Measurements from ENCODE around the gene ZNF598. TPM values are rescaled to one million over a fixed set of nuclear protein-coding genes. Genes with fewer than 3 reads are reported as not detected.
"Not testable (repeated sequence)": the region's sequence is repeated elsewhere in the genome, so short reads cannot be mapped to it uniquely, and the experiment has no call there.

Gene ZNF598
- polyA plus RNA-seq, 4 donors = 26.7 to 51.9 (median 29.7) TPM

DNA sequence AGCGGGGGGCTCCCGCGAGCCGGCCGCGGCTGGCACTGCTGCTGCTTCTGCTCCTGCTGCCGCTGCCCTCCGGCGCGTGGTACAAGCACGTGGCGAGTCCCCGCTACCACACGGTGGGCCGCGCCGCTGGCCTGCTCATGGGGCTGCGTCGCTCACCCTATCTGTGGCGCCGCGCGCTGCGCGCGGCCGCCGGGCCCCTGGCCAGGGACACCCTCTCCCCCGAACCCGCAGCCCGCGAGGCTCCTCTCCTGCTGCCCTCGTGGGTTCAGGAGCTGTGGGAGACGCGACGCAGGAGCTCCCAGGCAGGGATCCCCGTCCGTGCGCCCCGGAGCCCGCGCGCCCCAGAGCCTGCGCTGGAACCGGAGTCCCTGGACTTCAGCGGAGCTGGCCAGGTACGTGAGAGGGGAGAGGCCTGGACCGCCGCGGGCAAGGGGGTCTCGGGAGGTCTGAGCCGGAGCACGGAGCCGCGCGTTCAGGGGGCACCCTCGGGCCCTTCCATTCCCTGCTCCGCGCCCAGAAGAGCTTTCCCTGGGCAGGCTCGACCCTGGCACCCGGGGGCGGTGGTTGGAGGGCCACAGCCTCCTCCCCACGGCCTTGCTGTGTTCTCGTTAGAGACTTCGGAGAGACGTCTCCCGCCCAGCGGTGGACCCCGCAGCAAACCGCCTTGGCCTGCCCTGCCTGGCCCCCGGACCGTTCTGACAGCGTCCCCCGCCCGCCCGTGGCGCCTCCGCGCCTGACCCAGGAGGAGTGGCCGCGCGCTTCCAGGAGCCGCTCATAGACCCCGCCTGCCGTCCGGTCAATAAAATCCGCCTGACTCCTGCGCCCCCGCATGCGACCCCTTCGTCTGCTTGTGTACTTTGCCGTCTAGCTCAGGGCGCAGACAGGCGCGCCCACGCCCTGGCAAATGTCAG, 10.6 kb upstream of the ZNF598 start:
- H3K4me3 ChIP-seq (ENCODE audit: low read depth in 1 of 3, low read length in 3 of 3) = no peak overlapping the region

DNA sequence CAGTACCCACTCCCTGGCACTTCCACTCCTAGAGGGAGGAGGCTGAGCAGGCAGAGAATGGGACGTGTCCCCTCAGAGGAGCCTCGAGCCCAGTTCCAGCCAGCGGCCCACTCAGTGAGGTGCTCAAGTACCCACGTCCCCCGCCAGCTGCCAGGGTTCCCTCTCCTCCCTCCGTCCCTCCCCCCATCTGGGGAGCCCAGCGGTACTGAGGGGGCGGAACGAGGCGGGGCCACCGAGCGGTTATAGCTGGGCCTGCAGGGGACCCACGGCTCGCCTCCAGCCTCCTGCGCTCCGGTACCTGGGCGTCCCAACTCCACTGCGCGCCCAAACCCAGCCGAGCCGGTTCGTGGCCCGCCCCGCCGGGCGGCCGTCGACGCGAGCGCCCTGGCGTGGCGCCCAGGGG, 9.9 kb upstream of the ZNF598 start, which contains the start of gene NPW:
Gene NPW, plus strand, starts transcription at position 268 of the 403 bp plus-strand sequence.
- H3K27ac ChIP-seq (ENCODE audit: low read depth in 1 of 3, low read length in 2 of 3) = no peak within 1 kb of the TSS
- DNase-seq = peak in 1 of 2 donors; percentile 45
- H3K27me3 ChIP-seq (ENCODE audit: control insufficient read depth in 3 of 3, insufficient read depth in 3 of 3, low read length in 3 of 3) = peaks cover 0 to 39% (median 17%) of the 10 kb centered on the region in 3 donors
- WGBS, 3 donors = 1 to 2% (median 1%) methylated on average over 29 to 33 of the region's 33 CpGs
- no peaks in the 10 kb centered on the region for H3K9me3 ChIP-seq (ENCODE audit: control insufficient read depth in 2 of 2, insufficient read depth in 1 of 2, low read depth in 1 of 2, low read length in 1 of 2)
- no peaks in the 10 kb centered on the region for H3K36me3 ChIP-seq (ENCODE audit: control insufficient read depth in 3 of 3, insufficient read depth in 2 of 3, low read depth in 1 of 3, low read length in 3 of 3)
- FAIRE-seq = no peak
- H3K4me1 ChIP-seq (ENCODE audit: control insufficient read depth in 3 of 3, insufficient read depth in 2 of 3, low read depth in 1 of 3, low read length in 2 of 3) = peaks cover 0 to 38% (median 0%) of the 10 kb centered on the region in 3 donors
- no peak within 1 kb of the TSS for H3K4me3 ChIP-seq (ENCODE audit: low read depth in 1 of 3, low read length in 3 of 3)

More for the DNA sequence above, 10.6 kb upstream of the ZNF598 start:
- H3K9me3 ChIP-seq (ENCODE audit: control insufficient read depth in 2 of 2, insufficient read depth in 1 of 2, low read depth in 1 of 2, low read length in 1 of 2) = no peaks in the 10 kb centered on the region
- H3K4me1 ChIP-seq (ENCODE audit: control insufficient read depth in 3 of 3, insufficient read depth in 2 of 3, low read depth in 1 of 3, low read length in 2 of 3) = peaks cover 0 to 33% (median 0%) of the 10 kb centered on the region in 3 donors
- H3K36me3 ChIP-seq (ENCODE audit: control insufficient read depth in 3 of 3, insufficient read depth in 2 of 3, low read depth in 1 of 3, low read length in 3 of 3) = no peaks in the 10 kb centered on the region
- DNase-seq = peak in 1 of 2 donors; percentile 56
- H3K27me3 ChIP-seq (ENCODE audit: control insufficient read depth in 3 of 3, insufficient read depth in 3 of 3, low read length in 3 of 3) = peaks cover 0 to 43% (median 17%) of the 10 kb centered on the region in 3 donors
- 1 to 2% (median 1%) methylated on average over 81 to 96 of the region's 96 CpGs for WGBS, 3 donors
- no peak overlapping the region for H3K27ac ChIP-seq (ENCODE audit: low read depth in 1 of 3, low read length in 2 of 3)
- no peak for FAIRE-seq

DNA sequence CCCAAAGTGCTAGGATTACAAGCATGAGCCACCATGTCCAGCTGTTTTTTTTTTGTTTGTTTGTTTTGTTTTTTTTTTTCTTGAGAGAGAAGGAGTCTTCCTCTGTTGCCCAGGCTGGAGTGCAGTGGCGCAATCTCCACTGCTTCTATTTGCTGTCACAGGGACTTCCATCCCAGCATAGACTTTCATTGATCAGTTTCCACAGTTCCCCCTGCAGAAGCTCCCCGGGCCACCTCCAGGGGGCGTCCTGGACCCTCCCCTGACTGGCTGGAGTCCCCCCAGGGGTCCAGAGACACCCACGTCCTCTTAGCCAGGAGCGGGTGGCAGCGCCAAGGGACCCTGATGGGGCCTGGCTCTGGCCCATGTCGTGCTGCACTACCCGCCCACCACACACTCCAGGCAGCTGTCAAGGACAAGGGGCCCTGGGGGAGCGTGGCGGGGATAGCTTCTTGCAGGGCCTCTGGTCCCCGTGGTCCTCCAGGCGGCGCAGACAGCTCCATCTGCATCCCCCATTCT, 6.8 kb upstream of the ZNF598 start:
- H3K27ac ChIP-seq (ENCODE audit: low read depth in 1 of 3, low read length in 2 of 3) = no peak overlapping the region
- peaks cover 0 to 31% (median 17%) of the 10 kb centered on the region in 3 donors for H3K27me3 ChIP-seq (ENCODE audit: control insufficient read depth in 3 of 3, insufficient read depth in 3 of 3, low read length in 3 of 3)
- H3K9me3 ChIP-seq (ENCODE audit: control insufficient read depth in 2 of 2, insufficient read depth in 1 of 2, low read depth in 1 of 2, low read length in 1 of 2) = no peaks in the 10 kb centered on the region
- H3K36me3 ChIP-seq (ENCODE audit: control insufficient read depth in 3 of 3, insufficient read depth in 2 of 3, low read depth in 1 of 3, low read length in 3 of 3) = no peaks in the 10 kb centered on the region
- no peak overlapping the region for H3K4me3 ChIP-seq (ENCODE audit: low read depth in 1 of 3, low read length in 3 of 3)
- DNase-seq (no peak), FAIRE-seq (no peak)
- 42 to 64% (median 57%) methylated on average over 11 to 13 of the region's 13 CpGs for WGBS, 3 donors
- H3K4me1 ChIP-seq (ENCODE audit: control insufficient read depth in 3 of 3, insufficient read depth in 2 of 3, low read depth in 1 of 3, low read length in 2 of 3) = peaks cover 0 to 22% (median 0%) of the 10 kb centered on the region in 3 donors

DNA sequence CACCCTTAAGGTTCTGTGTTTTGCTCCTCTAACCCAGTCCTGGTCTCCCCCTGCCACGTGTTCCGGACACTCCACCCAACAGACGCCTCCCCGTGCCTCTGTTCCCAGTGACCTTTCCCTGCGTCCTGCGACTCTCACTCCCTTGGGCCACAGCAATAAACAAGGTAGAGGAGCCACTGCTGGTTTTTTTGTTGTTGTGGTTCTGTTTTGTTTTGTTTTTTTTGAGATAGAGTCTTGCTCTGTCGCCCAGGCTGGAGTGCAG, 6.3 kb upstream of the ZNF598 start:
- FAIRE-seq (no peak), DNase-seq (no peak)
- 71 to 85% (median 83%) methylated on average over 7 of the region's 7 CpGs for WGBS, 3 donors
- Histone ChIP-seq H3K27me3 (ENCODE audit: control insufficient read depth in 3 of 3, insufficient read depth in 3 of 3, low read length in 3 of 3) (peaks cover 0 to 26% (median 15%) of the 10 kb centered on the region in 3 donors), H3K4me3 (ENCODE audit: low read depth in 1 of 3, low read length in 3 of 3) (no peak overlapping the region), H3K36me3 (ENCODE audit: control insufficient read depth in 3 of 3, insufficient read depth in 2 of 3, low read depth in 1 of 3, low read length in 3 of 3) (no peaks in the 10 kb centered on the region), H3K4me1 (ENCODE audit: control insufficient read depth in 3 of 3, insufficient read depth in 2 of 3, low read depth in 1 of 3, low read length in 2 of 3) (peaks cover 0 to 21% (median 0%) of the 10 kb centered on the region in 3 donors), H3K9me3 (ENCODE audit: control insufficient read depth in 2 of 2, insufficient read depth in 1 of 2, low read depth in 1 of 2, low read length in 1 of 2) (no peaks in the 10 kb centered on the region), H3K27ac (ENCODE audit: low read depth in 1 of 3, low read length in 2 of 3) (peak overlapping the region in 2 of 3 donors; percentile 71 to 76)

DNA sequence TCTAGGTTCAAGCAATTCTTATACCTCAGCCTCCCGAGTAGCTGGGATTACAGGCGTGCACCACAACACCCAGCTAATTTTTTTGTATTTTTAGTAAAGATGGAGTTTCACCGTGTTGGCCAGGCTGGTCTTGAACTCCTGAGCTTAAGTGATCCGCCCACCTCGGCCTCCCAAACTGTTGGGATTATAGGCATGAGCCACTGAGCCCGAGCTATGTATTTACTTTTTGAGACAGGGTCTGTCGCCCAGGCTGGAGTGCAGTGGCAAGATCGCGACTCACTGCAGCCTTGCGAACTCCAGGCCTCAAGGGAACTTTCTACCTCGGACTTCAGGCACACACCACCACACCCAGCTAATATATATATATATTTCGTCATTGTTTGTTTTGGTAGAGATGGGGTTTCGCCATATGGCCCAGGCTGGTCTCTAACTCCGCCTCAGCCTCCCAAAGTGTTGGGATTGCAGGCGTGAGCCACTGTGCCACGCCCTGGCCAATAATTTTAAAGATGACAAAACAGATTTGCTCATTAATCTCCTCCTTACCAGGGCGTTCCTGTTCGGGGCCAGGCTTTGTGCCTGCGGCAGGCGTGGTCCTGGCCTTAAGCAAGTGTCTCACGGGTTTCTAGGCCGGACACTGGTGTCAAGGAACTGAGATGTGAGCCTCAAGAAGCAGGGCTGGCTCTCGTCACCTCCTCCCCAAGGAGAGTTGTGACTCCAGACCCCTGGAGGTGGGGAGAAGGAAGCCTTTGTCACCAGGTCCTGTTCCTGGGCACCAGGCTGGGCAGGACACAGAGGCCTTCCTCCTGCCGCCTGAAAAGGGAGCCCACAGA, 5.7 kb upstream of the ZNF598 start:
- Histone ChIP-seq H3K9me3 (ENCODE audit: control insufficient read depth in 2 of 2, insufficient read depth in 1 of 2, low read depth in 1 of 2, low read length in 1 of 2) (no peaks in the 10 kb centered on the region), H3K27ac (ENCODE audit: low read depth in 1 of 3, low read length in 2 of 3) (peak overlapping the region in 2 of 3 donors; percentile 71 to 76), H3K36me3 (ENCODE audit: control insufficient read depth in 3 of 3, insufficient read depth in 2 of 3, low read depth in 1 of 3, low read length in 3 of 3) (no peaks in the 10 kb centered on the region), H3K4me1 (ENCODE audit: control insufficient read depth in 3 of 3, insufficient read depth in 2 of 3, low read depth in 1 of 3, low read length in 2 of 3) (peaks cover 0 to 20% (median 2%) of the 10 kb centered on the region in 3 donors), H3K27me3 (ENCODE audit: control insufficient read depth in 3 of 3, insufficient read depth in 3 of 3, low read length in 3 of 3) (peaks cover 0 to 21% (median 10%) of the 10 kb centered on the region in 3 donors), H3K4me3 (ENCODE audit: low read depth in 1 of 3, low read length in 3 of 3) (no peak overlapping the region)
- WGBS, 3 donors = 39 to 66% (median 49%) methylated on average over 24 of the region's 24 CpGs
- DNase-seq (peak; percentile 88 to 89), FAIRE-seq (no peak)

DNA sequence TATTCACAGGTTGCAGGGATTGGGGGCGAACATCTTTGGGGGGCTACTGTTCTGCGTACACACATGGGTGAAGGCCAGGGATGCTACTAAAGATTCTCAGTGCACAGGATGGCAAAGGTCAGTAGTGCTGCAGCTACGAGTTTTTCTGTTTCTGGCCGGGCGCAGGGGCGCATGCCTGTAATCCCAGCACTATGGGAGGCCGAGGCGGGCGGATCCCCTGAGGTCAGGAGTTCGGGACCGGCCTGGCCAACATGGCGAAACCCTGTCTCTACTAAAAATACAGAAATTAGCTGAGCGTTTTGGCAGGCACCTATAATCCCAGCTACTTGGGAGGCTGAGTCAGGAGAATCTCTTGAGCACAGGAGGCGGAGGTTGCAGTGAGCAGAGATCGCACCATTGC, 3.9 kb upstream of the ZNF598 start:
- Histone ChIP-seq H3K36me3 (ENCODE audit: control insufficient read depth in 3 of 3, insufficient read depth in 2 of 3, low read depth in 1 of 3, low read length in 3 of 3) (no peaks in the 10 kb centered on the region), H3K4me1 (ENCODE audit: control insufficient read depth in 3 of 3, insufficient read depth in 2 of 3, low read depth in 1 of 3, low read length in 2 of 3) (peaks cover 0 to 23% (median 6%) of the 10 kb centered on the region in 3 donors), H3K9me3 (ENCODE audit: control insufficient read depth in 2 of 2, insufficient read depth in 1 of 2, low read depth in 1 of 2, low read length in 1 of 2) (no peaks in the 10 kb centered on the region), H3K4me3 (ENCODE audit: low read depth in 1 of 3, low read length in 3 of 3) (no peak overlapping the region), H3K27me3 (ENCODE audit: control insufficient read depth in 3 of 3, insufficient read depth in 3 of 3, low read length in 3 of 3) (peaks cover 0 to 6% (median 0%) of the 10 kb centered on the region in 3 donors), H3K27ac (ENCODE audit: low read depth in 1 of 3, low read length in 2 of 3) (no peak overlapping the region)
- no peak for FAIRE-seq
- WGBS, 3 donors = 89 to 95% (median 92%) methylated on average over 15 of the region's 15 CpGs
- no peak for DNase-seq

DNA sequence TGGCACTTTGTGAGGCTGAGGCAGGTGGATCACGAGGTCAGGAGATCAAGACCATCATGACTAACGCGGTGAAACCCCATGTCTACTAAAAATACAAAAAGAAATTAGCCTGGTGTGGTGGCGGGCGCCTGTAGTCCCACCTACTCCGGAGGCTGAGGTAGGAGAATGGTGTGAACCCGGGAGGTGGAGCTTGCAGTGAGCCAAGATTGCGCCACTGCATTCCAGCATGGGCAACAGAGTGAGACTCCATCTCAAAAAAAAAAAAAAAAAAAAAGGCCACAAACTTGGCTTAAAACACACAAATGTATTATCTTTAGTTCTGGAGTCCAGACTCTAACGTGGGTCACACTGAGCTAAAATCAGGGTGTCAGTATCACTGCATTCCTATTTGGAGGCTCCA, 2.1 kb upstream of the ZNF598 start:
- DNase-seq; FAIRE-seq; H3K27me3 ChIP-seq (ENCODE audit: control insufficient read depth in 3 of 3, insufficient read depth in 3 of 3, low read length in 3 of 3); H3K4me3 ChIP-seq (ENCODE audit: low read depth in 1 of 3, low read length in 3 of 3); H3K9me3 ChIP-seq (ENCODE audit: control insufficient read depth in 2 of 2, insufficient read depth in 1 of 2, low read depth in 1 of 2, low read length in 1 of 2); H3K27ac ChIP-seq (ENCODE audit: low read depth in 1 of 3, low read length in 2 of 3): not testable (repeated sequence)
- H3K4me1 ChIP-seq (ENCODE audit: control insufficient read depth in 3 of 3, insufficient read depth in 2 of 3, low read depth in 1 of 3, low read length in 2 of 3) = peaks cover 0 to 41% (median 11%) of the 10 kb centered on the region in 3 donors
- H3K36me3 ChIP-seq (ENCODE audit: control insufficient read depth in 3 of 3, insufficient read depth in 2 of 3, low read depth in 1 of 3, low read length in 3 of 3) = peaks cover 0 to 16% (median 0%) of the 10 kb centered on the region in 3 donors
- 86 to 89% (median 88%) methylated on average over 9 of the region's 9 CpGs for whole genome bisulfite sequencing, 3 donors

DNA sequence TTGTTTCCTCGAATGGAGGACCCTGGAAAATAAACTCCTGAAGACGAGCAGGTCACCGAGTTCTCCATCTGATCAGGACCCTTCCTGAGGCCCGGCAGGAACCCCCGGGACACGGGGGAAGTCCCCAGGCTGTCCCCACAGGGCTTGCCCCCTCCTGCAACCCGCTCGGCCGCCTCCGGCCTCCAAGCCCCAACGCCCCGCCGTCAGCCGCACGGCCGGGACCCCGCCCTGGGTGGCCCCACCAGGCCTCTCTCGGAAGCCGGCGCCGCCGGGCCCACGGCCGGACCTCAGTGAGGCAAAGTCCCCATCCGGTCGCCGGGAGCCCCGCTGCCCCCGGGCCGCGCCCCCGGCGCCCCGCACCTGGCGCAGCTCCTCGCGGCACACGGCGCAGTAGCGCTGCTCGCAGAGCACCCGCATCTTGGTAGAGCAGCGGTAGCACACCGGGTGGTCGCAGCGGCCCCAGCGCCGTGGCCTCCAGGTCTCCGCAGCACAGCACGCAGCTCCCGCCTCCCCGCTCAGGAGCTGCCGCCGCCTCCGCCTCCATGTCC, 383 bp downstream of the ZNF598 start:
- H3K4me3 ChIP-seq (ENCODE audit: low read depth in 1 of 3, low read length in 3 of 3) = peak overlapping the region; percentile 58 to 98 (median 85)
- FAIRE-seq (no peak), DNase-seq (peak; percentile 21 to 71)
- no peaks in the 10 kb centered on the region for H3K27me3 ChIP-seq (ENCODE audit: control insufficient read depth in 3 of 3, insufficient read depth in 3 of 3, low read length in 3 of 3)
- peak overlapping the region; percentile 62 to 96 (median 94) for H3K27ac ChIP-seq (ENCODE audit: low read depth in 1 of 3, low read length in 2 of 3)
- peaks cover 0 to 33% (median 13%) of the 10 kb centered on the region in 3 donors for H3K4me1 ChIP-seq (ENCODE audit: control insufficient read depth in 3 of 3, insufficient read depth in 2 of 3, low read depth in 1 of 3, low read length in 2 of 3)
- no peaks in the 10 kb centered on the region for H3K9me3 ChIP-seq (ENCODE audit: control insufficient read depth in 2 of 2, insufficient read depth in 1 of 2, low read depth in 1 of 2, low read length in 1 of 2)
- H3K36me3 ChIP-seq (ENCODE audit: control insufficient read depth in 3 of 3, insufficient read depth in 2 of 3, low read depth in 1 of 3, low read length in 3 of 3) = peaks cover 0 to 41% (median 0%) of the 10 kb centered on the region in 3 donors
- WGBS, 3 donors = 0 to 1% (median 0%) methylated on average over 42 to 55 of the region's 55 CpGs

All from small intestine (tissue), 7 donors.